ENCODE data around the gene PSD2. TPM values are rescaled to one million over a fixed set of nuclear protein-coding genes. Genes with fewer than 3 reads are reported as not detected.
A peak's percentile ranks its signal among the peaks of the same experiment; 100 is the strongest.

The PSD2 gene
- total and polyA plus RNA-seq, 2 of the 13 experiments (the other 11 are each of a cell fraction or from before 2014, with no cell fraction given): 0.07 TPM; not detected in 1

DNA sequence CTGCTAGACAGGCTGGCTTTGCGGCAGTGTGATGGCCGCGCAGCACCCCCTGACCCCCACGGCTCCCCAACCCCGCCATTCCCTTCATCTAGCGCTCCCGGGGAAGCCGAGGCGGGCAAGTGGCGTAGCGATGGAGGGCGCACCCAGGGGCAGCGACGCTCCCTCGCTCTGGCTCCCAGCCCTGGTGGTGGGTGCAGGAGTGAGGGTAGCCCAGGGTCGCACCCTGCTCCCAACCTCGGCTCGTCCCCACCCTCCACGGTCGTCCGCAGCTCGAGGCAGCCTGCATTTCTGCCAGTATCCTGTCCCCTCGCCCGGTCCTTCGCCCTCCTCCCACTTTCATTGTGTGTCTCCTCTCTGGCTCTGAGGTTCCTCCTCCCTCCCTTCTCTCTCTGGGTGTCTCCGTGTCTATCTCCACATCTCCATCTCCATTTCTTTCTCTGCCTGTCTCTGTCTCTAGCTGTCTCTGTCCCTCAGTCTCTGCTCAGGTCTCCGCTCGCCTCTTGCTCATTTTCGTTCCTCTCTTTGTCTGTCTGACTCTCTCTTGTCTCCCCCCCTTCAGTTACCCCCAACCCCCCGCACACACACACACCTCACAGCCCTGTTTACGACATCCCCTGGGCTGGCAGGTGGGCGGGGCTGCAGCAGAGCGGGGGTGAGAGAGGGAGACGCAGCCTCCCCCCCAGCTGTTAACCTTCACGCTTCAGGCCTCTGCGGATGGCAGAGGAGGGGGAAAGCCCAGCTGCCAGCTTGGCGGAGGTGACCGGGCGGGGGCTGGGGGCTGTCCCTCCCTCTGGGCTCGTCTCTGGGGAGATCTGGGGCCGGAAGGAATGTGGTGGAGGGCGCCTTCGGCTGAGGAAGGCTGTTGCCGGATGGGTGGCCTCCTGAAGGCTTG lies 48.7 kb upstream of the PSD2 start (continued):
- peak; percentile 20 for TF ChIP-seq AGO2 (optimal IDR thresholded peaks at IDR 0.05; ENCODE audit: low read depth, low read length)
- no peak for TF ChIP-seq CHD2 (IDR thresholded peaks at IDR 0.05; ENCODE audit: low read depth, low read length)
- no peak for TF ChIP-seq MED13 (CRISPR knock-in tag; IDR thresholded peaks at IDR 0.05)
- TF ChIP-seq, protein P1, sequence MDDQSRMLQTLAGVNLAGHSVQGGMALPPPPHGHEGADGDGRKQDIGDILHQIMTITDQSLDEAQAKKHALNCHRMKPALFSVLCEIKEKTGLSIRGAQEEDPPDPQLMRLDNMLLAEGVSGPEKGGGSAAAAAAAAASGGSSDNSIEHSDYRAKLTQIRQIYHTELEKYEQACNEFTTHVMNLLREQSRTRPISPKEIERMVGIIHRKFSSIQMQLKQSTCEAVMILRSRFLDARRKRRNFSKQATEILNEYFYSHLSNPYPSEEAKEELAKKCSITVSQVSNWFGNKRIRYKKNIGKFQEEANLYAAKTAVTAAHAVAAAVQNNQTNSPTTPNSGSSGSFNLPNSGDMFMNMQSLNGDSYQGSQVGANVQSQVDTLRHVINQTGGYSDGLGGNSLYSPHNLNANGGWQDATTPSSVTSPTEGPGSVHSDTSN (CRISPR knock-in tag; IDR thresholded peaks at IDR 0.05; ENCODE audit: borderline replicate concordance): no peak
- TF ChIP-seq, protein P2, sequence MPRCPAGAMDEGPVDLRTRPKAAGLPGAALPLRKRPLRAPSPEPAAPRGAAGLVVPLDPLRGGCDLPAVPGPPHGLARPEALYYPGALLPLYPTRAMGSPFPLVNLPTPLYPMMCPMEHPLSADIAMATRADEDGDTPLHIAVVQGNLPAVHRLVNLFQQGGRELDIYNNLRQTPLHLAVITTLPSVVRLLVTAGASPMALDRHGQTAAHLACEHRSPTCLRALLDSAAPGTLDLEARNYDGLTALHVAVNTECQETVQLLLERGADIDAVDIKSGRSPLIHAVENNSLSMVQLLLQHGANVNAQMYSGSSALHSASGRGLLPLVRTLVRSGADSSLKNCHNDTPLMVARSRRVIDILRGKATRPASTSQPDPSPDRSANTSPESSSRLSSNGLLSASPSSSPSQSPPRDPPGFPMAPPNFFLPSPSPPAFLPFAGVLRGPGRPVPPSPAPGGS (CRISPR knock-in tag; IDR thresholded peaks at IDR 0.05): 0 out of 2 replicates have a peak, but pooled peaks have one; percentile 3
- TF ChIP-seq ZNF430 (CRISPR knock-in tag; IDR thresholded peaks at IDR 0.05): peak; percentile 37; the same call in 1 of the 2 replicates
- TF ChIP-seq SNAPC4 (CRISPR knock-in tag; IDR thresholded peaks at IDR 0.05): no peak
- no peak for TF ChIP-seq HNRNPL (IDR thresholded peaks at IDR 0.05; ENCODE audit: low read depth, low read length)
- TF ChIP-seq MAZ (IDR thresholded peaks at IDR 0.05; ENCODE audit: borderline replicate concordance, low read depth, low read length): no peak
- TF ChIP-seq MAZ (CRISPR knock-in tag; IDR thresholded peaks at IDR 0.05; ENCODE audit: low read depth): peak; percentile 33; the same call in 1 of the 2 replicates
- peak; percentile 6; the same call in 1 of the 2 replicates for TF ChIP-seq ZBTB10 (CRISPR knock-in tag; IDR thresholded peaks at IDR 0.05; ENCODE audit: borderline replicate concordance)
- no peak; the same call in 1 of the 2 replicates for TF ChIP-seq MIER3 (CRISPR knock-in tag; IDR thresholded peaks at IDR 0.05; ENCODE audit: borderline replicate concordance)
- no peak for TF ChIP-seq ZNF251 (CRISPR knock-in tag; IDR thresholded peaks at IDR 0.05)
- no peak for TF ChIP-seq BHLHE40 (IDR thresholded peaks at IDR 0.05; ENCODE audit: low read length)
- no peak for TF ChIP-seq GPN1 (CRISPR knock-in tag; IDR thresholded peaks at IDR 0.05; ENCODE audit: borderline replicate concordance)
- no peak for TF ChIP-seq ZNF180 (CRISPR knock-in tag; IDR thresholded peaks at IDR 0.05; ENCODE audit: borderline replicate concordance, low read depth)

Measured in HepG2 (cell line).